ENCODE measurements around the gene RAB1B.

RAB1B gene

DNA sequence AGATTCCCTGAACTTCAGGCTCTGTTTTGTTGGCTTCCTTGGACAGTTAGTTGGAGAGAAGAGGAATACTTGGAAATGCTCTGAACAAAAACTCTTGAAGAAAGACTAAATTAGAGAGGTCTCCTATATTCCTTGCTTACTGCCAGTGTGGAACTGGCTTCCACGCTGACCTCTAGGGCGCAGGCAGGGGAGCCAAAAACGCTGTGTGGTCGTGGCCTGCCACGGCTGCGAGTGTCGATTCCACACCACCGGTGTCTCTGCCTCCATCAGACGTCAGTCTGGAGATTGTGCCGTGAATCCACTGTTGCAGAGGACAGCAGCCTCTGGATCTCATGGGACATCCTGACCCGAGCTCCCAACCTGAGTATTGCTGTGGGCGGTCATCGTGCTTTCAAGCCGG is 37.5 kb upstream of the RAB1B start:
- ATAC-seq (no peak), DNase-seq (no peak)
- H3K27me3 Mint-ChIP-seq: no peaks in the 10 kb centered on the region
- no peaks in the 10 kb centered on the region for H3K9me3 Mint-ChIP-seq
- H3K4me3 Mint-ChIP-seq: no peak overlapping the region
- no peak overlapping the region for H3K27ac Mint-ChIP-seq
- H3K36me3 Mint-ChIP-seq (ENCODE audit: low read depth): peaks cover 13% of the 10 kb centered on the region
- no peaks in the 10 kb centered on the region for H3K4me1 Mint-ChIP-seq

DNA sequence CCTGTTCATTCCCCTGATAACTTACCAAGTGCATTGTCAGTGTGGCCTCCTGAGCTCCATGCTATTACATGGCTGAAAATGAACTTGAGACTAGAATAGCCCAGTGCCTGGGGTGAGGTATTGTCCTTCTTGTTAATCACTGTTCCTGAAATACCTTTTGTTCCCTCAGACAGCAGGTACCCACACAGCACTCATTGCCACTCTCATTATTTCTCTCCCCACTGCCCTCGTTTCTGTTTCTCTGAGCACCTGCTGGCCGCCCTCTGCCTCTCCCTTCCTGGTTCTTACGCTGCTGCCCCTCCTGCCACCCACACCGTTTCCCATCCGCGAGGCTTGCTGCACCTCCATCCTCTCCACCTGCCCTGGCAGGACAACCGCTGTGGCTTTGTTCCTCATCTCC is 36.9 kb upstream of the RAB1B start:
- no peaks in the 10 kb centered on the region for H3K4me1 Mint-ChIP-seq
- ATAC-seq (no peak), DNase-seq (no peak)
- H3K36me3 Mint-ChIP-seq (ENCODE audit: low read depth): peaks cover 13% of the 10 kb centered on the region
- no peaks in the 10 kb centered on the region for H3K9me3 Mint-ChIP-seq
- no peak overlapping the region for H3K27ac Mint-ChIP-seq
- no peaks in the 10 kb centered on the region for H3K27me3 Mint-ChIP-seq
- no peak overlapping the region for H3K4me3 Mint-ChIP-seq

DNA sequence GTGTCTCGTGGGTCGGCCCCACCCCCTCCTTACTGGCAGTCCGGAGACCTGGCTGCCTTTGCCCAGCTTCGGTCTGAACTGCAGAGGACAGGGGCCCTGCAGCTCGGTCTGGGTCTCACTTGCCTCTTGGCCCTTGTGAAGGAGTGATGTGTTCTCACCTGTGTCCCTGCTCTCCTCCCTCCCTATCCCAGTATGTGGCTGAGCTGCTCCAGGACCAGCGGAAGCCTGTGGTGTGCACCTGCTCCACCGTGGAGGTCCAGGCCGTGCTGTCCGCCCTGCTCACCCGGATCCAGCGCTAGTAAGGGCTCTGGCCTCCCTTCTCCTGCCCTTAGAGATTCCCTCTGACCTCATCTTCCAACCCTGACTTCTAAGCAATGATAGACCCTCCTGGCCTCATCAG is 35.7 kb upstream of the RAB1B start:
- H3K9me3 Mint-ChIP-seq: no peaks in the 10 kb centered on the region
- H3K36me3 Mint-ChIP-seq (ENCODE audit: low read depth): peaks cover 13% of the 10 kb centered on the region
- ATAC-seq: no peak
- DNase-seq: no peak
- no peaks in the 10 kb centered on the region for H3K4me1 Mint-ChIP-seq
- H3K4me3 Mint-ChIP-seq: no peak overlapping the region
- H3K27ac Mint-ChIP-seq: no peak overlapping the region
- no peaks in the 10 kb centered on the region for H3K27me3 Mint-ChIP-seq

DNA sequence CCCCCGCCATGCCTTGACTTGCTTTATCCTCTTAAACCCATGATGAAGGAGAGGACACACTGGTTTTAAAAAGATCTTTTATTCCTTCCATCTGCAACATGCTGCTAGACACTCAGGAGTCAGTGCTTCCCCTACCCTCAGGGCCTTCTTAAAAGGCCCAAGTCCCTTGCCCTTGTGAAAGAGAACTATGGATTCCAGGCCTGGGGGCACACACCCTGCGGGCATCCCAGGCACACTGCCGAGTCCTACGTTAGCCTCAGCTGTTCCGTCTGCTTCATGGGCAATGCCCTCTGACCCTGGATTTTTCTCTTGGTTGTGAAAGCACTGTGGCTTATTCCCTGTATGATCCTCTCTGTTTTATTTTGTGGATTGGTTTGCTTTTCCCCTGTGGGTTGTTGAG is 35.1 kb upstream of the RAB1B start:
- Mint-ChIP-seq H3K27ac (no peak overlapping the region), H3K4me3 (no peak overlapping the region), H3K9me3 (no peaks in the 10 kb centered on the region), H3K27me3 (no peaks in the 10 kb centered on the region), H3K36me3 (ENCODE audit: low read depth) (peaks cover 13% of the 10 kb centered on the region), H3K4me1 (no peaks in the 10 kb centered on the region)
- ATAC-seq (no peak), DNase-seq (no peak)

DNA sequence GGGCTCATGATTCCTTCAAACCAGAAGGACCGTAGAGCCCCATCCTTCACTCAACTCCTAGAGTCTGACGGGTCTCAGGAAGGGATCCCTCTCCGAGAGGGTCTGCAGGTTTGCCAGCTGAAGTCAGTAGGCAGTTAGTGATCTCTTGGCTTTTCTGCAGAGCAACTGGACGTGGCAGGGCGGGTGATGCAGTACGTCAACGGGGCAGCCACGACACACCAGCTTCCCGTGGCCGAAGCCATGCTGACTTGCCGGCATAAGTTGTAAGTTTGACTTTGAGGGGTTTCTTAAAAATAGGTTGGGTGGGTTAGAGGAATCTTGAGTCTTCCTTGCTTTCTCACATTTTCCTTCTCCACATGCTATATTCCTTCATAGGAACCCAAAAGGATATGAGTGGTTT is 33.3 kb upstream of the RAB1B start:
- DNase-seq (no peak), ATAC-seq (no peak)
- H3K4me3 Mint-ChIP-seq: no peak overlapping the region
- no peaks in the 10 kb centered on the region for H3K9me3 Mint-ChIP-seq
- H3K4me1 Mint-ChIP-seq: no peaks in the 10 kb centered on the region
- no peaks in the 10 kb centered on the region for H3K27me3 Mint-ChIP-seq
- H3K36me3 Mint-ChIP-seq (ENCODE audit: low read depth): peaks cover 18% of the 10 kb centered on the region
- no peak overlapping the region for H3K27ac Mint-ChIP-seq

DNA sequence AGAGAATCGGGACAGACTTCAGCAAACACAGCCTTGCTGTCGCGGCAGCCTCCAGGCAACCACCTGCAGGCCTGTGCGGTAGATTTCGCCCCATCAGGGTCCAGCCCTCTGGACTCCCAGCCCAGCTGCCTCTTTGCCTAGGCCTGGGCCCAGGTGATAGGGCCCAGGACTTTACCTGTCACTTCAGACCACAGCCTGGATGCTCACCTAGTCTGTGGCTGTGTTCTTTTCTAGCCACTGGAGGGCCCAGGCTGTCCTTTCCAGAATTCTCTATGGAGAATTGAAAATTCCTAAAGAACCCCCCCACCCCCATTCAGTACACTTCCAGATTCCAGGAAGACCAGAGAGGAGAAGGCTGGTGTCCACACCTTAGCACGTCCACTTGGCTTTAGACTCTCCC is 30.6 kb upstream of the RAB1B start:
- H3K4me1 Mint-ChIP-seq: no peaks in the 10 kb centered on the region
- no peak overlapping the region for H3K4me3 Mint-ChIP-seq
- no peak overlapping the region for H3K27ac Mint-ChIP-seq
- DNase-seq: no peak
- H3K9me3 Mint-ChIP-seq: no peaks in the 10 kb centered on the region
- ATAC-seq: no peak
- H3K36me3 Mint-ChIP-seq (ENCODE audit: low read depth): peaks cover 7% of the 10 kb centered on the region
- H3K27me3 Mint-ChIP-seq: no peaks in the 10 kb centered on the region

DNA sequence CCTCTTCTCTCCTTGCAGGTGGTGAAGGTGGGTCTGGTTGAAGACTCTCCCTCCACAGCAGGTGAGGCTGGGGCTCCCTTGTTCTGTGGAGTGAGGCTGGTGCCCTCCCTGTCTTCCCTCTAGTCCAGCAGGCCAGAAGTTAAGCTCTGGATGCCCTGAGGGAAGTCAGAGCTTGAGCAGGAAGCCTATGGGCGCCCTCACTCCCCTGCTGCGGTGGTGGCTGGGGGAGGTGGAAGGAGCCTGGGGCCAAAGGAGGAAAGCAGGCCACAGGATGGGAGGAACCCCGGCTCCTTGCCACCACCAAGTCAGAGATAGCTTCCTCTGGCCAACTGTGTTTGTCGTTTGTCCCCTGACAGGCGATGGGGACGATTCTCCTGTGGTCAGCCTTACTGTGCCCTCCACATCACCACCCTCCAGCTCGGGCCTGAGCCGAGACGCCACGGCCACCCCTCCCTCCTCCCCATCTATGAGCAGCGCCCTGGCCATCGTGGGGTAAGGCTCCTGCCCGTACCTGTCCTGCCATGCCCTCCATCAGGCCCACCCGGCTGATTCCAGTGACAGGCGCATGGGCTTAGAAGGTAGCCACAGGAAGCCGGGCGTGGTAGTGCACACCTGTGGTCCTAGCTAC is 29.5 kb upstream of the RAB1B start:
- Mint-ChIP-seq H3K4me3 (no peak overlapping the region), H3K27me3 (no peaks in the 10 kb centered on the region), H3K36me3 (ENCODE audit: low read depth) (peaks cover 6% of the 10 kb centered on the region), H3K4me1 (peaks cover 1% of the 10 kb centered on the region), H3K27ac (no peak overlapping the region), H3K9me3 (no peaks in the 10 kb centered on the region)
- DNase-seq (no peak), ATAC-seq (no peak)

DNA sequence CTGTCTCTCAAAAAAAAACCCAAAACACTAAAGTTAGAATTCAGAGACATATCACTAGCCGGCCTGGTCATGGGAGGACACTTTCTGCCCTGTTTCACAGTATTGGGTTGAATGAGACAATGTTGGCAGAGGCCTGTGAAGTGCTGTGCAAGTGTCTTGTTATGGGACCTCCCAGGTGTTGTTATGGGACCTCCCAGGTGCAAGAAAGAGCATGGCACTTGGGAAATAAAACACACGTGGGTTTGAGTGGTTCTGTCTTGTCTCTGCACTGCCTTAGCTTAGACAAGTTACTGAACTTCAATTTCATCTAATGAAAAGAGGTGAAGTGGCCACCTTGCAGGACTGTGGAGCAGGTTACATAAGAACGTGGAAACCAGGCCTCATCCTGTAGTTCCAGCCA is 28.9 kb upstream of the RAB1B start:
- H3K27ac Mint-ChIP-seq: no peak overlapping the region
- no peak for DNase-seq
- peaks cover 2% of the 10 kb centered on the region for H3K4me1 Mint-ChIP-seq

DNA sequence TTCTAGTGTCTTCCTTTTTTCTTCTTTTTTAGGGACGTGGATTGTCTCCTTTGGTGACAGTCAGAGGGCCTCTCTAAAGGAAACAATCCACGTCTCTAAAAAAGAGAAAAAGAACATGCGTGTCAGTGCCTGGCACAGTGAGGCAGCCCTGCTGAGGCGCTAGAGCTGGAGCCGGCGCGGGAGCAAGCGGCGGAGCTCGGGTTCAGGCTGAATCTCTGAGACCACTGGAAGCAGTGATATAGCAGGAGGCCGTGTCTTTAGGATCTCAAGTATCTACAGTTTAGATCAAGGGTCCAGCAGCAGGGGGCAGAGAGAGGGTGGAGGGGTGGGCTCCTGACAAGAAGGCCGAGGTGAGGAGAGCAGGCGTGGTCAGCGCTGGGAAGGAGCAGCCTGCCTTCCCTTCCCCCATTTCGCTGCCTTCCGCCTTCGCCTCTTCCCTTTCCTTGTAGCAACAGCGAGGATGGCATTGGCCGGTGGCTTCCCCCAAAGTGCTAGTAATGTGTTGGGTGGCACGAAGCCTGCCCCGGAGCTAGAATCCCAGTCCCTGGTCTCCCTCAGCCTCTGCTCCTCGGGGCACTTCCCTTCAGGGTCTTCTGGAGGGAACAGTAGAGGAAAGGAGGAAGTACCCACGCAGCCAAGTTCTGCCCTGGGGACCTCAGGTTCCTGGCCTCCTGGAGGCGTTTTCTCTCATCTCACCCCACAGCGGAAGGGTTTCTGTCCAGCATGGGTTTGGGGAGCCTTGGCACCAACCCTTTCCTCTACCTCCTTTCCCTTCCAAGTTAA is 28.2 kb upstream of the RAB1B start:
- H3K36me3 Mint-ChIP-seq (ENCODE audit: low read depth): peaks cover 7% of the 10 kb centered on the region
- no peak overlapping the region for H3K4me3 Mint-ChIP-seq

More for the DNA sequence above, 28.9 kb upstream of the RAB1B start:
- ATAC-seq: no peak
- no peaks in the 10 kb centered on the region for H3K27me3 Mint-ChIP-seq
- H3K9me3 Mint-ChIP-seq: no peaks in the 10 kb centered on the region
- H3K4me3 Mint-ChIP-seq: no peak overlapping the region
- peaks cover 7% of the 10 kb centered on the region for H3K36me3 Mint-ChIP-seq (ENCODE audit: low read depth)

DNA sequence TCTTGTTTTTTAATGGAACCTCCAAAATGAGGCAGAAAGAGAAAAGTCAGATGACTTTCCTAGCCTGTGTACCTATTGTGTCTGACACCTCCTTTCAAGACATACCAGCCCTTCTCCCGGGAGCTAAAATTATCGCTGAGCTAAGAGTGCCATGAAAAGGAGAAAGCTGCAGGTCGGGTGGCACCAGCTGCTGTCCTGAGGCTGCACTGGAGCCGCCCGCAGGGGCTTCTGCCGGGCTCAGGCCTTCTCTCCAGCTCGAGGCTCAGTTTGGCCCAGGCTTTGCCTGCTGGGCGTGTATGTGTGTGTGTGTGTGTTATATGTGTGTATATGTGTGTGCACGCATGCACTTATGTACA is 27.7 kb upstream of the RAB1B start:
- ATAC-seq: no peak
- Mint-ChIP-seq H3K27ac (no peak overlapping the region), H3K4me1 (peaks cover 2% of the 10 kb centered on the region), H3K36me3 (ENCODE audit: low read depth) (peaks cover 7% of the 10 kb centered on the region), H3K4me3 (no peak overlapping the region), H3K9me3 (no peaks in the 10 kb centered on the region), H3K27me3 (no peaks in the 10 kb centered on the region)
- DNase-seq: no peak

More for the DNA sequence above, 28.2 kb upstream of the RAB1B start:
- peaks cover 2% of the 10 kb centered on the region for H3K4me1 Mint-ChIP-seq
- H3K27me3 Mint-ChIP-seq: no peaks in the 10 kb centered on the region
- DNase-seq (no peak), ATAC-seq (no peak)
- H3K27ac Mint-ChIP-seq: no peak overlapping the region
- H3K9me3 Mint-ChIP-seq: no peaks in the 10 kb centered on the region

DNA sequence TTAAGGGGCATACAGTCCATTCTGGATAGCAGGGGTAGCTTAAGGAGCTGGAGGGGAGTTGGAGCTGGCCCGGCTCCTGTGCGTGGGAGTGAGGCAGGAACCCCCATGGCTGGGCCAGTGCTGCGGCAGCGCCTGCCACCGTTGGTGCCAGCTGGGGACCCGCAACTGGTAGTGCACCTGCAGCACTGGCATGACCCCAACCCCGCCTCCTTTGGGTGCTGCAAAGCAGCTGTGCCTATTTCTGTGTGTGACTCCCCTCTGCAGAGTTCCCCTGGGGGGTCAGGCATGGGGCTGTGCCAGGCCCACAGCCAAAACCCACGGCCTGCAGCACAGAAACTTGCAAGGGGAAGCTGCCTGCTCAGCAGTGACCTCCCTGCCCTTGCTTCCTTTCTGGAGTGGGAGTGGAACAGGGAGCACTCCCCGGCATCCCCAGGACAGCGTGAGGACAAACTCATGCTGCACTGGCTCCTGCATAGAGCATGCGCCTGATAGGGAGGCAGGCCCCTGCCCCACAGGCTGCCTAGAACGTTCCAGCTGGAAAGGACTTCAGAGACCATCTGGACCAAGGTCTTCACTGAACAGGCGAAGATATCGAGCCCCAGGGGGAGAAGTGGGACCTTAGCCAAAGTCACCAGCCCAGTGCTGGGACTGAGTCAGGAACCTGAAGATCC is 26.2 kb upstream of the RAB1B start:
- H3K9me3 Mint-ChIP-seq: no peaks in the 10 kb centered on the region
- no peak overlapping the region for H3K4me3 Mint-ChIP-seq
- H3K36me3 Mint-ChIP-seq (ENCODE audit: low read depth): peaks cover 10% of the 10 kb centered on the region
- no peak overlapping the region for H3K27ac Mint-ChIP-seq
- ATAC-seq (no peak), DNase-seq (no peak)
- no peaks in the 10 kb centered on the region for H3K27me3 Mint-ChIP-seq
- peaks cover 2% of the 10 kb centered on the region for H3K4me1 Mint-ChIP-seq

DNA sequence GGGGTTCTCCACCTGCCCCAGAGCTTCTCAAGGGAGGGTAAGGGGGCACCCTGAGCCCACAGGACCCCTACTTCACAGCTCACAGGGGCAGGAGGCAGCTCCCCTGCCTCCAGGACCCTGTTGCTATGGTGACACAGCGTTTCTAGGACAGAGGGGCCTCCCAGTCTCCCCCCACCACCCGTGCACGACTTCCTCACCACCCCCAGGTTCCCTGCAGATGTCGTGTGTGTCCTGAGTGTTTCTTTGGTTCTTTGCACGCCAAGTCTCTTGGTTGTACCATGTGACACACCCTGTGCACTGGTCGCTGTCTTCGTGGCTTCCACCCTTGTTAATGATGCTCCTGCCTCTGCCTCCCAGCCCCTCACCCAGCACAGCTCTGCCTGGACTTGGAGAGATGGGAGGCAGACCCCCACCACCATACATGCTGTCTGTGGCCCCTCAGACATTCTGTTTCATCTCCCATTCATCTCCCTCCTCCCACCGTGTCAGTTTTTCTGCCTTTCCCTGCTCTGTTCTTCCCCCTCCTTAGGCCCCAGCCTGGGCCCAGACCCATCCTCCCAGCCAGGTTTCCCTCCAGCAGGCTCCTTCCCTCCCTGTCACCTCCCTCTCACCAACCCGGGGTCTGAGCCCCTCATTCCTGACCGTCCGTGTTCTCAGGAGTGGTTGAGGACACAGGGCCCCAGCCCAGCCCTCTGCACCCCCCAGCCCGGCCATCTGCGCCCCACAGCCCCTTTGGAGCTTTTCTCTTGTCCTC is 24.5 kb upstream of the RAB1B start:
- Mint-ChIP-seq H3K36me3 (ENCODE audit: low read depth) (peaks cover 10% of the 10 kb centered on the region), H3K9me3 (no peaks in the 10 kb centered on the region), H3K4me1 (peaks cover 3% of the 10 kb centered on the region), H3K4me3 (no peak overlapping the region), H3K27ac (peak overlapping the region; percentile 76), H3K27me3 (no peaks in the 10 kb centered on the region)
- ATAC-seq (no peak), DNase-seq (no peak)

DNA sequence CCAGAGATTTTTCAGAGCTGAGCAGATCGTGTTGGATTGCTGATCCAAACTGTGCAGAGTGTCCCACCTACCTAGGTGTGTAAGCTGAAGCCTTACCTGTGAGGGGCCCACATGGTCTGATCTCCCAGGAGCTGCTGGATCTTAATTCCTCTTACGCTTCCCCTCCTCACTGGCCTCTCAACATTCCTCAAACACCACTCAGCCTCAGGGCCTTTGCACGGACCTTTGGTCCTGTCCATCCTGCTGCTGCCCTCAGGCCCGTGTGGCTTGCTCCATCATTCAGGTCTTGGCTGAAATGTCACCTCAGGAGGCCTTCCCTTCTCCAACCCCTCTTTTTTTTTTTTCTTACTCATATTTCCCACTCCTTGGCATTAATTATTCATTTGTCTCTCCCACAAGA is 21.1 kb upstream of the RAB1B start:
- Mint-ChIP-seq H3K4me3 (no peak overlapping the region), H3K9me3 (no peaks in the 10 kb centered on the region), H3K4me1 (peaks cover 4% of the 10 kb centered on the region), H3K27ac (peak overlapping the region; percentile 76), H3K27me3 (no peaks in the 10 kb centered on the region), H3K36me3 (ENCODE audit: low read depth) (peaks cover 5% of the 10 kb centered on the region)
- DNase-seq (no peak), ATAC-seq (no peak)

DNA sequence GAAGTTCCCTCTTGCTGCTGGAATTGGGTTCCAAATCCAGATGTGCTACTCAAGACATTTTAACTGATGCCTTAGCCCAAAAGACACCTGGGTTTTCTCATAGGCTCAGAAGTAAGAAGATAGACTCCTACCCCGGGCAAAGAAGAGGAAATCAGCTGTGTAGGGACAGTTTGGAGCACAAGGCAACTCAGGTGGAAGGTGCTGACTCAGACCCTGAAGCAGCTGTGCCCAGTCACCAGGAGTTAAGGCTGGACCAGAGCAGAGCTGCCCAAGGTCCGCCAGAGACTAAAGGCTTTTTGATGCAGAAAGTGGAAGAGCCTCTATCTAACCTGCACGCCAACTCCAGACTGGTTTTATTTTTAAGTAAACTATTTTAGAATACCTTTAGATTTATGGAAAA is 20.6 kb upstream of the RAB1B start:
- peak overlapping the region; percentile 23 for H3K27ac Mint-ChIP-seq

DNA sequence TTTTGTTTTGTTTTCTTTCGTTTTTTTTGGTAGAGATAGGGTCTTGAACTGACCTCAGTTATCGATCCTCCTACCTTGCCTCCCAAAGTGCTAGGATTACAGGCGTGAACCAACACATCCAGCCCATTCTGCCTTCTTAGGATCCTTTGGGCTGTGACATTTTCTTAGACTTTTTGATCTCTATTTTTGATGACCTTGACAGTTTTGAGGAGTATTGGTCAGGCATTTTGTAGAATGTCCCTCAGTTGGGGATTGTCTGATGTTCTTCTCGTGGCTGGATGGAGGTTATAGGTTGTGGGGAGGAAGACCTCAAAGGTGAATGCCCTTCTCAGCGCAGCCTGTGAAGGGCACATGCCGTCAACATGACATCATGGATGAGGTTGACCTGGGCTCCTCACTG is 19.5 kb upstream of the RAB1B start:
- H3K27me3 Mint-ChIP-seq: no peaks in the 10 kb centered on the region

More for the DNA sequence above, 20.6 kb upstream of the RAB1B start:
- Mint-ChIP-seq H3K27me3 (no peaks in the 10 kb centered on the region), H3K4me3 (no peak overlapping the region), H3K9me3 (no peaks in the 10 kb centered on the region), H3K4me1 (peaks cover 4% of the 10 kb centered on the region), H3K36me3 (ENCODE audit: low read depth) (peaks cover 5% of the 10 kb centered on the region)
- ATAC-seq (no peak), DNase-seq (no peak)

More for the DNA sequence above, 19.5 kb upstream of the RAB1B start:
- Mint-ChIP-seq H3K4me1 (peaks cover 3% of the 10 kb centered on the region), H3K36me3 (ENCODE audit: low read depth) (peaks cover 3% of the 10 kb centered on the region), H3K9me3 (no peaks in the 10 kb centered on the region), H3K4me3 (no peak overlapping the region), H3K27ac (no peak overlapping the region)
- no peak for DNase-seq
- ATAC-seq: no peak

Measured in activated naive CD8-positive, alpha-beta T cell treated with anti-CD3 and anti-CD28 coated beads, Interleukin-2, amount 50 U/mL, for 24 hours (primary cell).